ENCODE measurements around the gene TERT.
"Not testable (repeated sequence)": the region's sequence is repeated elsewhere in the genome, so short reads cannot be mapped to it uniquely, and the experiment has no call there.

TERT gene

DNA sequence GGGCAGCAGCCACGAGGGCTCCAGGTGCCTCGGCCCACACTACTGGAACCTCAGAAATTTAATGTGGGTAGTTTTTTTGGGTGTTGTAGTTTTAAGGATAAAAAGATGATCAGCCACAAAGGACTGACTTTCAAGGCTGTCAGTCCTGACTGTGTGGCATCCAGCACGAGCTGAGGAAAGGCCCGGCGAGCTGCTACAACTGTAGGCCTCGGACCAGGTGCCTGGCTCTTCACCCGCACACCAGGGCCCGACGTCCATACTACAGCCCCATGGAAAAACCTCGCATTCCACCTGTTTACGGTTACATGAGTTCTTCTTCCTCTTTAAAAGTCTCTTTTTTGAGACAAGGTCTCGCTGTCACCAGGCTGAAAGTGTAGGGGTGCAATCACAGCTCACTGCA is 47.4 kb upstream of the TERT start:
- peak overlapping the region; percentile 59 for H3K9ac ChIP-seq (ENCODE audit: low read depth, low read length, poor library complexity, severe bottlenecking)
- H3K36me3 ChIP-seq (ENCODE audit: insufficient read depth, low read length), result peaks cover 44% of the 10 kb centered on the region
- H3K79me2 ChIP-seq (ENCODE audit: insufficient read depth, low read length), result peaks cover 80% of the 10 kb centered on the region

GRCh38 chr5:1341863-1342262 is 47.0 kb upstream of the TERT start:
- Histone ChIP-seq H3K9ac (ENCODE audit: low read depth, low read length, poor library complexity, severe bottlenecking) (peak overlapping the region; percentile 59), H3K36me3 (ENCODE audit: insufficient read depth, low read length) (peaks cover 48% of the 10 kb centered on the region), H3K9me3 (ENCODE audit: insufficient read depth, low read depth, low read length) (no peaks in the 10 kb centered on the region), H3K4me2 (ENCODE audit: low read depth, low read length, poor library complexity, severe bottlenecking) (peak overlapping the region; percentile 99), H3K4me3 (ENCODE audit: low read length, poor library complexity, severe bottlenecking) (peak overlapping the region; percentile 98), H4K20me1 (ENCODE audit: insufficient read depth, low read length, poor library complexity, severe bottlenecking) (peaks cover 47% of the 10 kb centered on the region), H3K27me3 (ENCODE audit: insufficient read depth, low read length, poor library complexity, severe bottlenecking) (no peaks in the 10 kb centered on the region), H2AFZ (ENCODE audit: low read length) (no peak overlapping the region), H3F3A (ENCODE audit: low read depth) (no peaks in the 10 kb centered on the region), H3K4me1 (ENCODE audit: insufficient read depth, low read length, poor library complexity, severe bottlenecking) (peaks cover 45% of the 10 kb centered on the region), H3K79me2 (ENCODE audit: insufficient read depth, low read length) (peaks cover 84% of the 10 kb centered on the region), H3K9me2 (replicated peaks; ENCODE audit: low read depth, low read length) (no peaks in the 10 kb centered on the region)
- no peak for TF ChIP-seq EZH2phosphoT487 (IDR thresholded peaks at IDR 0.05; ENCODE audit: borderline replicate concordance)
- TF ChIP-seq, protein P1, sequence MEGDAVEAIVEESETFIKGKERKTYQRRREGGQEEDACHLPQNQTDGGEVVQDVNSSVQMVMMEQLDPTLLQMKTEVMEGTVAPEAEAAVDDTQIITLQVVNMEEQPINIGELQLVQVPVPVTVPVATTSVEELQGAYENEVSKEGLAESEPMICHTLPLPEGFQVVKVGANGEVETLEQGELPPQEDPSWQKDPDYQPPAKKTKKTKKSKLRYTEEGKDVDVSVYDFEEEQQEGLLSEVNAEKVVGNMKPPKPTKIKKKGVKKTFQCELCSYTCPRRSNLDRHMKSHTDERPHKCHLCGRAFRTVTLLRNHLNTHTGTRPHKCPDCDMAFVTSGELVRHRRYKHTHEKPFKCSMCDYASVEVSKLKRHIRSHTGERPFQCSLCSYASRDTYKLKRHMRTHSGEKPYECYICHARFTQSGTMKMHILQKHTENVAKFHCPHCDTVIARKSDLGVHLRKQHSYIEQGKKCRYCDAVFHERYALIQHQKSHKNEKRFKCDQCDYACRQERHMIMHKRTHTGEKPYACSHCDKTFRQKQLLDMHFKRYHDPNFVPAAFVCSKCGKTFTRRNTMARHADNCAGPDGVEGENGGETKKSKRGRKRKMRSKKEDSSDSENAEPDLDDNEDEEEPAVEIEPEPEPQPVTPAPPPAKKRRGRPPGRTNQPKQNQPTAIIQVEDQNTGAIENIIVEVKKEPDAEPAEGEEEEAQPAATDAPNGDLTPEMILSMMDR (conservative IDR thresholded peaks at IDR 0.05; ENCODE audit: low read length), result no peak

More for the DNA sequence above, 47.4 kb upstream of the TERT start:
- TF ChIP-seq EZH2phosphoT487 (IDR thresholded peaks at IDR 0.05; ENCODE audit: borderline replicate concordance), result no peak
- Histone ChIP-seq H3K9me2 (replicated peaks; ENCODE audit: low read depth, low read length) (no peaks in the 10 kb centered on the region), H2AFZ (ENCODE audit: low read length) (no peak overlapping the region), H3F3A (ENCODE audit: low read depth) (no peaks in the 10 kb centered on the region), H3K4me2 (ENCODE audit: low read depth, low read length, poor library complexity, severe bottlenecking) (peak overlapping the region; percentile 99), H3K4me3 (ENCODE audit: low read length, poor library complexity, severe bottlenecking) (peak overlapping the region; percentile 98), H3K27me3 (ENCODE audit: insufficient read depth, low read length, poor library complexity, severe bottlenecking) (no peaks in the 10 kb centered on the region), H4K20me1 (ENCODE audit: insufficient read depth, low read length, poor library complexity, severe bottlenecking) (peaks cover 43% of the 10 kb centered on the region), H3K9me3 (ENCODE audit: insufficient read depth, low read depth, low read length) (no peaks in the 10 kb centered on the region), H3K4me1 (ENCODE audit: insufficient read depth, low read length, poor library complexity, severe bottlenecking) (peaks cover 49% of the 10 kb centered on the region)

- Histone ChIP-seq H3K4me1 (ENCODE audit: insufficient read depth, low read length, poor library complexity, severe bottlenecking) (peaks cover 37% of the 10 kb centered on the region), H3K79me2 (ENCODE audit: insufficient read depth, low read length) (peaks cover 90% of the 10 kb centered on the region)
These were observed 44.9 kb upstream of the TERT start for GRCh38 chr5:1339818-1340210.

GRCh38 chr5:1339139-1339817 is 44.4 kb upstream of the TERT start:
- peaks cover 73% of the 10 kb centered on the region for H3K36me3 ChIP-seq (ENCODE audit: insufficient read depth, low read length)

More at GRCh38 chr5:1339818-1340210, 44.9 kb upstream of the TERT start:
- peak overlapping the region; percentile 44 for H3K9ac ChIP-seq (ENCODE audit: low read depth, low read length, poor library complexity, severe bottlenecking)
- not testable (repeated sequence) for H3K4me3 ChIP-seq (ENCODE audit: low read length, poor library complexity, severe bottlenecking); H3K9me3 ChIP-seq (ENCODE audit: insufficient read depth, low read depth, low read length); H3K27me3 ChIP-seq (ENCODE audit: insufficient read depth, low read length, poor library complexity, severe bottlenecking); H3F3A ChIP-seq (ENCODE audit: low read depth); H2AFZ ChIP-seq (ENCODE audit: low read length); H3K9me2 ChIP-seq (replicated peaks; ENCODE audit: low read depth, low read length)
- H3K36me3 ChIP-seq (ENCODE audit: insufficient read depth, low read length), result peaks cover 67% of the 10 kb centered on the region
- peak overlapping the region; percentile 99 for H3K4me2 ChIP-seq (ENCODE audit: low read depth, low read length, poor library complexity, severe bottlenecking)
- H4K20me1 ChIP-seq (ENCODE audit: insufficient read depth, low read length, poor library complexity, severe bottlenecking), result peaks cover 66% of the 10 kb centered on the region

More at GRCh38 chr5:1339139-1339817, 44.4 kb upstream of the TERT start:
- peaks cover 37% of the 10 kb centered on the region for H3K4me1 ChIP-seq (ENCODE audit: insufficient read depth, low read length, poor library complexity, severe bottlenecking)
- not testable (repeated sequence) for H2AFZ ChIP-seq (ENCODE audit: low read length); H3K4me3 ChIP-seq (ENCODE audit: low read length, poor library complexity, severe bottlenecking); H3K27me3 ChIP-seq (ENCODE audit: insufficient read depth, low read length, poor library complexity, severe bottlenecking); H3K9me2 ChIP-seq (replicated peaks; ENCODE audit: low read depth, low read length); H3K4me2 ChIP-seq (ENCODE audit: low read depth, low read length, poor library complexity, severe bottlenecking); H3K9ac ChIP-seq (ENCODE audit: low read depth, low read length, poor library complexity, severe bottlenecking); H3F3A ChIP-seq (ENCODE audit: low read depth); H3K9me3 ChIP-seq (ENCODE audit: insufficient read depth, low read depth, low read length)
- peaks cover 68% of the 10 kb centered on the region for H4K20me1 ChIP-seq (ENCODE audit: insufficient read depth, low read length, poor library complexity, severe bottlenecking)
- peaks cover 90% of the 10 kb centered on the region for H3K79me2 ChIP-seq (ENCODE audit: insufficient read depth, low read length)
